ENCODE data around the gene VWA3B. TPM values are rescaled to one million over a fixed set of nuclear protein-coding genes. Genes with fewer than 3 reads are reported as not detected.

Gene VWA3B
- total RNA-seq, 2 donors from 2014 or later, result 0.78 TPM; not detected in 1

GRCh38 chr2:98058191-98058975, 28.6 kb upstream of the VWA3B start:
- Histone ChIP-seq H3K27ac (no peak overlapping the region), H3K36me3 (replicated peaks in 1 of 2; ENCODE audit: insufficient read depth in 1 of 2, low read depth in 2 of 2) (no peaks in the 10 kb centered on the region), H3K4me1 (no peaks in the 10 kb centered on the region), H3K4me3 (no peak overlapping the region), H3K27me3 (no peaks in the 10 kb centered on the region), H3K9me3 (no peaks in the 10 kb centered on the region)
- ATAC-seq (no peak), DNase-seq (no peak)
- intact Hi-C loops (cut with DNase I), result no loop called here
- no peak for TF ChIP-seq POLR2A (IDR thresholded peaks at IDR 0.05)
- TF ChIP-seq, protein P1, sequence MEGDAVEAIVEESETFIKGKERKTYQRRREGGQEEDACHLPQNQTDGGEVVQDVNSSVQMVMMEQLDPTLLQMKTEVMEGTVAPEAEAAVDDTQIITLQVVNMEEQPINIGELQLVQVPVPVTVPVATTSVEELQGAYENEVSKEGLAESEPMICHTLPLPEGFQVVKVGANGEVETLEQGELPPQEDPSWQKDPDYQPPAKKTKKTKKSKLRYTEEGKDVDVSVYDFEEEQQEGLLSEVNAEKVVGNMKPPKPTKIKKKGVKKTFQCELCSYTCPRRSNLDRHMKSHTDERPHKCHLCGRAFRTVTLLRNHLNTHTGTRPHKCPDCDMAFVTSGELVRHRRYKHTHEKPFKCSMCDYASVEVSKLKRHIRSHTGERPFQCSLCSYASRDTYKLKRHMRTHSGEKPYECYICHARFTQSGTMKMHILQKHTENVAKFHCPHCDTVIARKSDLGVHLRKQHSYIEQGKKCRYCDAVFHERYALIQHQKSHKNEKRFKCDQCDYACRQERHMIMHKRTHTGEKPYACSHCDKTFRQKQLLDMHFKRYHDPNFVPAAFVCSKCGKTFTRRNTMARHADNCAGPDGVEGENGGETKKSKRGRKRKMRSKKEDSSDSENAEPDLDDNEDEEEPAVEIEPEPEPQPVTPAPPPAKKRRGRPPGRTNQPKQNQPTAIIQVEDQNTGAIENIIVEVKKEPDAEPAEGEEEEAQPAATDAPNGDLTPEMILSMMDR (IDR thresholded peaks at IDR 0.05), result no peak
- 88 to 91% methylated on average over 14 of the region's 14 CpGs for WGBS, 2 donors

GRCh38 chr2:98060277-98060676, 26.7 kb upstream of the VWA3B start:
- no peak overlapping the region for H3K27ac ChIP-seq
- DNase-seq (no peak), ATAC-seq (no peak)
- no peaks in the 10 kb centered on the region for H3K4me1 ChIP-seq
- no peak overlapping the region for H3K4me3 ChIP-seq
- intact Hi-C loops (cut with DNase I), result no loop called here
- H3K9me3 ChIP-seq, result no peaks in the 10 kb centered on the region
- no peaks in the 10 kb centered on the region for H3K27me3 ChIP-seq
- no peak for TF ChIP-seq POLR2A (IDR thresholded peaks at IDR 0.05)
- TF ChIP-seq, protein P1 (IDR thresholded peaks at IDR 0.05), result no peak
- 88 to 90% methylated on average over 6 of the region's 6 CpGs for WGBS, 2 donors
- H3K36me3 ChIP-seq (replicated peaks in 1 of 2; ENCODE audit: insufficient read depth in 1 of 2, low read depth in 2 of 2), result no peaks in the 10 kb centered on the region

DNA sequence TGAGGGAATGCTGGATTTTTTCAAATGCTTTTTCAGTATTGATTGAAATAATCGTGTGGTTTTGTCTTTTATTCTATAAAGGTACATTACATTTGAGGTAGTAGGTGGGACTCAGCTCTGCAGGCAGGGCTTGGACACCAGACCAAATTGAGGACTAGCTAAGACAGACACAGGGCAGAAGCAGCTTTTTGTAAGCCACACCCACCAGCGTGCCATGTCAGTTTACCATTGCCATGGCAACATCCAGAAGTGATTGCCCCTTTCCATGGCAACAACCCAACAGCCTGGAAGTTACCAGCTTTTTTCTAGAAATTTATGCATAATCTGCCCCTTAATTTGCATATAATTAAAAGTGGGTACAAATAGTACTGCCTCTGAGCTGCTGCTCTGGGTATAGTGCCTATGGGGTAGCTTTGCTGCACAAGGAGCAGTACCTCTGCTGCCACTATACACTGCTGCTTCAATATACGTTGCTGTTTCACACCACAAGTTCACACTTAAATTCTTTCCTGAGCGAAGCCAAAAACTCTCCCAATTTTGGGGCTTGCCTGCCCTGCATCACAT, 23.6 kb upstream of the VWA3B start:
- no peaks in the 10 kb centered on the region for H3K4me1 ChIP-seq
- no peaks in the 10 kb centered on the region for H3K9me3 ChIP-seq
- no peak for DNase-seq
- intact Hi-C loops (cut with DNase I), result no loop called here
- no peak overlapping the region for H3K4me3 ChIP-seq
- ATAC-seq, result no peak
- H3K36me3 ChIP-seq (replicated peaks in 1 of 2; ENCODE audit: insufficient read depth in 1 of 2, low read depth in 2 of 2), result no peaks in the 10 kb centered on the region
- H3K27me3 ChIP-seq, result no peaks in the 10 kb centered on the region
- no peak for TF ChIP-seq POLR2A (IDR thresholded peaks at IDR 0.05)
- TF ChIP-seq, protein P1 (IDR thresholded peaks at IDR 0.05), result no peak
- WGBS, 2 donors, result 65 to 71% methylated on average over 4 of the region's 4 CpGs
- no peak overlapping the region for H3K27ac ChIP-seq

GRCh38 chr2:98065808-98066207, 21.2 kb upstream of the VWA3B start:
- Histone ChIP-seq H3K4me3 (no peak overlapping the region), H3K27me3 (no peaks in the 10 kb centered on the region), H3K4me1 (no peaks in the 10 kb centered on the region), H3K36me3 (replicated peaks in 1 of 2; ENCODE audit: insufficient read depth in 1 of 2, low read depth in 2 of 2) (no peaks in the 10 kb centered on the region), H3K9me3 (no peaks in the 10 kb centered on the region), H3K27ac (no peak overlapping the region)
- no peak for TF ChIP-seq POLR2A (IDR thresholded peaks at IDR 0.05)
- TF ChIP-seq, protein P1 (IDR thresholded peaks at IDR 0.05), result no peak
- intact Hi-C loops (cut with DNase I), result no loop called here
- WGBS, 2 donors, result 87 to 92% methylated on average over 4 of the region's 4 CpGs
- ATAC-seq (no peak), DNase-seq (no peak)

- H3K36me3 ChIP-seq (replicated peaks in 1 of 2; ENCODE audit: insufficient read depth in 1 of 2, low read depth in 2 of 2), result no peaks in the 10 kb centered on the region
- intact Hi-C loops (cut with DNase I), result no loop called here
- 83 to 92% methylated on average over 5 of the region's 5 CpGs for WGBS, 2 donors
- no peak for TF ChIP-seq POLR2A (IDR thresholded peaks at IDR 0.05)
- TF ChIP-seq, protein P1 (IDR thresholded peaks at IDR 0.05), result no peak
- H3K4me3 ChIP-seq, result no peak overlapping the region
- ATAC-seq (no peak), DNase-seq (no peak)
- H3K27me3 ChIP-seq, result no peaks in the 10 kb centered on the region
- no peaks in the 10 kb centered on the region for H3K9me3 ChIP-seq
- H3K27ac ChIP-seq, result no peak overlapping the region
- no peaks in the 10 kb centered on the region for H3K4me1 ChIP-seq
These were observed 19.8 kb upstream of the VWA3B start for GRCh38 chr2:98067160-98067559.

Data from body of pancreas (tissue), 4 donors.